Activated CD4-positive, alpha-beta T cell treated with anti-CD3 and anti-CD28 coated beads for 24 hours (primary cell): Measurements from ENCODE around the gene KRT27.
A peak's percentile ranks its signal among the peaks of the same experiment; 100 is the strongest.
"Not testable (repeated sequence)": the region's sequence is repeated elsewhere in the genome, so short reads cannot be mapped to it uniquely, and the experiment has no call there.

Experiments
- DNase-seq, 2 donors: peaks; one replicate each; pipeline ENCODE4 v3.0.0-alpha.2; 2020; ENCODE audit warnings: low read depth in 2 of 2

KRT27 gene, protein sequence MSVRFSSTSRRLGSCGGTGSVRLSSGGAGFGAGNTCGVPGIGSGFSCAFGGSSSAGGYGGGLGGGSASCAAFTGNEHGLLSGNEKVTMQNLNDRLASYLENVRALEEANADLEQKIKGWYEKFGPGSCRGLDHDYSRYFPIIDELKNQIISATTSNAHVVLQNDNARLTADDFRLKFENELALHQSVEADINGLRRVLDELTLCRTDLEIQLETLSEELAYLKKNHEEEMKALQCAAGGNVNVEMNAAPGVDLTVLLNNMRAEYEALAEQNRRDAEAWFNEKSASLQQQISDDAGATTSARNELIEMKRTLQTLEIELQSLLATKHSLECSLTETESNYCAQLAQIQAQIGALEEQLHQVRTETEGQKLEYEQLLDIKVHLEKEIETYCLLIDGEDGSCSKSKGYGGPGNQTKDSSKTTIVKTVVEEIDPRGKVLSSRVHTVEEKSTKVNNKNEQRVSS

DNA sequence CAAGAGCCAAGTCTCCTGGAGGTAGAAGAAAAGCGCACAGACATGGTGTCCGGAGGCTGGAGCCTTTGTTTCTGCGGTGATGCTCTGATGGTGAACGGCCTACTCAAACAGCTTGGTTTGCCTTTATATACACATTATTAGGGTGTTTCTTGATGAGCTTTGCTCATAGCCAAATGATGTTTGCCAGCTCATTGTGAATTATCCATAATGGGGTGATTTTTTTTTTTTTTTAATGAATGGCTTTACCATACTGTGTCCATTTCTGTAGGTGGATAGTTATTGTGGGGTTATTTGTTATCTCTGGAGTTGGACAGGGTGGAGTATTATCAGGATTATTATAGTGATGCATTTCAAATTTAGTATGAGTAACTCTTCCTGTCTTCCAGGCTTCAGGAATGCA is at the start of gene KRT27:
TSS of gene KRT27 (minus strand) at position 101 of the 400 bp plus-strand sequence. CDS start at position 44, 57 bp downstream.
- DNase-seq: no peak

DNA sequence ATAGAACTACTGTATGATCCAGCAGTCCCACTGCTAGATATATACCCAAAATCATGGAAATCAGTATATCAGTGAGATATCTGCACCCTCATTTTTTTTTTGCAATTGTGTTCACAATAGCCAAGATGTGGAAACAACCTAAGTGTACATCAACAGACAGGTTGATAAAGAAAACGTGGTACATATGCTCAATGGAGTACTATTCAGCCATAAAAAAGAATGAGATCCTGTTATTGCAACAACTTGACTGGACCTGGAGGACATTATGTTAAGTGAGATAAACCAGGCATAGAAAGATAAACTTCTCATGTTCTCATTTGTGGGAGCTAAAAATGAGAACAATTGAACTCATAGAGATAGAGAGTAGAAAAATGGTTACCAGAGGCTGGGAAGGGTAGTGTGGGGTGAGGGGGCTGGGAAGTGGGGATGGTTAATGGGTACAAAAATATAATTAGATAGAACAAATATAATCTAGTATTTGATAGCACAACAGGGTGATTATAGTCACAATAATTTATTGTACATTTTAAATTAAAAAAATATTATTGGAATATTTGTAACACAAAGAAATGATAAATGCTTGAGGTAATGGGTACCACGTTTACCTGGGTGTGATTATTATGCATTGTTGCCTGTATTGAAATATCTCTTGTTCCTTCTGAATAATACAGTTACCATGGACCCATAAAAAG is 47.9 kb upstream of the KRT27 start:
- DNase-seq: no peak

DNA sequence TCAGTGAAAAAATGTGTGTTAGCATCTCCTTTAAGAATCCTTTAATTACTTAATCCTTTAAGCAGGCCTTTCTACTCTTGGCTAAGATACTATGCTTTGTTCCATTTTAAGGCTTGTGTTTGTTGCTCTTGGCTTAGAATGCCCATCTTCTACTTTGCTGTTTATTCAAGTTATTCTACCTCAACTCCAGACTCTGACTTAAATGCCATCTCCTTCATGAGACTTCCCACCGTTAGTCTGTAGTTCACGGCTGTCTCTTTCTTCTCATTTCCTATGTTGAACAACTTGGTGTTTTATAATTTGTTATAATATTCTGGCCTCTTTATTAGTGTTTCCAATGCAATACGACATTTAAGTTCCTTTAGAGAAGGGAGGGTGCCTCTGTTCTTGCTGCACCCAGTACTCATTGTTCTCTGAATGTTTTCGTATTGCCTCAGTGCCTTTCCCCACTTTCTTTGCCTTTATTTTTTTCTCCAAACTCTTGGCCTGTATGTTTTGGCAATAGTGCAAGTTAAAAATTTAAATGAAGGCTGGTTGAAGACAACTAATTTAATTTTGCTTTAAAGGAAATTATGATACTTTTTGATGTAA is 46.2 kb upstream of the KRT27 start:
- DNase-seq: no peak

DNA sequence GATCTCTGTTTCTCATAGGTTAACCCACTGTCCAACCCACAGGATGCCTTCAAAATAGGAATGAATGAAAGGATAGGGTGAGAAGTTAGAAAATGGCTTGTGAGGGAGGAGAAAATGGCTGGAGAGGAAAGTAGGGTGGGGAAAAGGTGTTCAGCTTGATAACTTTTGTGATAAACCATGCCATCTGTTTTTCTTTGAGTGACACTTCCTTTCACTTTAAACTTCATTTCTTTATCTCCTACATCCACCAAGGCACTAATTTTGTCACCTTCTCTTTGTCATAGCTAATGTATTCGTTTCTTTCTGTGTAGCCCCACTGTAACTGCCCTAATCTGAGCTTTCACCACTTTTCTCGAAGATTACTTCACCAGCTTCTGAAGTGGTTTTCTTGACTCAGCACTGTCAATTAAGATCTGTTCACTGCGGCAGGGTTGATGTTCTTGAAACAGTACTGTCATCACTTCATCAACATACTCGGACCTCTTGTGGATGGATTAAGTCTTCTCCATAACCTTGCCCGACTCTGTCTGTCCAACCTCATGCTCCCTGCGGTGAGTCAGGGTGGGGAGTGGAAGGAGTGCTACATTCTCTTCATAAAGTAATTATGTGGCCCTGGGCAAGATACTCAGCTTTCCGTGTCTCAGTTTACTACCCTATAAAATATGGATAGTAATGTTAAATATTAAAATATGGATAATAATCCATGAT is 45.5 kb upstream of the KRT27 start:
- DNase-seq: no peak

DNA sequence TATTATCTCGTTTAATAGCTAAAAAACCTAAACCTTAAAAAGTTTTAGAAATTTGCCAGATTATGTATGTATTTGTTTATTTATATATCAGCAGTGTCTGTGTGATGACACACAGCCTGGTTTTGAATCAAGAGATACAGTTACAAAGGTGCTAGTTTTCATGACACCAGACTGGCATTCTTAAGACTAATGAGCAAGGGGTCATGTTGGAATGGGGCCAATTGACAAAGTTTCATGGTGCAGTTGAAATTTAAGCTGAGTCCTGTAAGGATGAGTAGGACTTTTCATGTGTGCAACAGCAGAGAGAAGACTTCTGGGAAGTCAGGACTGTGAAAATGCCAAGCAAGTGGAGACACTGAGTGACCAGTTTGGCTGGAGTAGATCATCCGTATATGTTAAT is 43.2 kb upstream of the KRT27 start:
- DNase-seq: no peak

DNA sequence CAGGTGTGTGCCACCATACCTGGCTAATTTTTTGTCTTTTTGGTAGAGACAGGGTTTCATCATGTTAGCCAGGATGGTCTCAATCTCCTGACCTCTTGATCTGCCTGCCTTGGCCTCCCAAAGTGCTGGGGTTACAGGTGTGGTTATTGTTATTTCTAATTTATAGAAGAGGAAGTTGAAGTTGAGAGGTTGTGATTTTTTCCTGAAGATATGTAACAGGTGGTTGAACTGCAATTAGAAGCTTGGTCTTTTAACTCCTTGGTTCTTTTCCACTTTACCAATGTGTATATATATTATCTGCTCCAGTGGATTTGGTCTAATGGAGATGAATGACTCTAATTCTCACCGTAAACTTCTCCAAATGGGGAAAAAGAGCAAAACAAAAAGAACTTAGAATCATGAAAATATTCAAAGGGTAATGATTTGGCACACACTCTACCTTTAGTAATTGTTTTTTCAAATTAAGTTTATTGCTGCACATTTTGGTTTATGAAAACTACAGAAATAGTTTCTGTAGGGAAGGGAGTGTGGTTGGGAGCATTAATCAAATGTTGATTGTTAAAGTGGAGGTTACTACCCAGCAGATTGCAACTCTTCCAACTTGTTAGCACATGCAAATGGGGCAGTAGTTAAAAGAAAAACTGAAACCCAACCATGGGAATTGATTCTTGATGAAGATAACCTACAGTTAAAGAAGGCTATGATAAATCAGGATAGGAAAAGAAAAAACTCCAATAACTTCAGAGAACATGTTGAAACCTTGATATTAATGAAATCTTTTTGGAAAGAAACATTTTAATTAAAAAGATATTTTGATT is 41.9 kb upstream of the KRT27 start:
- no peak for DNase-seq

DNA sequence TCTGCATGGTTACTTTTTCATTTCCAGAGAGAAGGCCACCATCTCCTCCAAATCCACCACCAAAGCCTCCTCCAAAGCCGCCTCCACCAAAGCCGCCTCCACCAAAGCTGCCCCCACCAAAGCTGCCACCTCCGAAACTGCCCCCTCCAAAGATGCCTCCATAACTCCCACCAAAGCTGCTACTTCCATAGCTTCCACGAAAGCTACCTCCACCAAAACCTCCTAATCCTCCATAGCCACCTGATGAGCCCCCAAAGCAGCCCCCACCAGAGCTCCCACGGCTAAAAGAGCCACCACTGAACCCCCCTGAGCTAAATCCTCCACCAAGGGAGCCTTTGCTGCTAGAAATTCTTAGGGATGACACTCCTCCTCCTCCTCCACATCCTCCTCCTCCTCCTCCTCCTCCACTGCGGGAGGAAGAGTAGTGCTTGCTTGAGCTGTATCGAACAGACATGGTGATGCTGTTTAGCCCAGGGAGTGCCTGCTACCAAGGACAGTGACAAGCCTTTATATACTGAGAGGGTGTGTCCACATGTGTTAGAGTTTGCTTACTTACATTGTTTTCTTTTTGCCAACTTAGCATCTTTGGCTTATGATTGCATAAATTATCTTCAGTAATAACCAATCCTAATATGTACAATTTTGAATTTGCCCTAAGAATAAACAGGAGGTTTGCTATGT is 39.9 kb upstream of the KRT27 start, which contains the start of gene KRT10:
TSS of gene KRT10 (minus strand) at position 483 of the 681 bp plus-strand sequence. CDS start at position 454, 29 bp downstream.
- no peak for DNase-seq

DNA sequence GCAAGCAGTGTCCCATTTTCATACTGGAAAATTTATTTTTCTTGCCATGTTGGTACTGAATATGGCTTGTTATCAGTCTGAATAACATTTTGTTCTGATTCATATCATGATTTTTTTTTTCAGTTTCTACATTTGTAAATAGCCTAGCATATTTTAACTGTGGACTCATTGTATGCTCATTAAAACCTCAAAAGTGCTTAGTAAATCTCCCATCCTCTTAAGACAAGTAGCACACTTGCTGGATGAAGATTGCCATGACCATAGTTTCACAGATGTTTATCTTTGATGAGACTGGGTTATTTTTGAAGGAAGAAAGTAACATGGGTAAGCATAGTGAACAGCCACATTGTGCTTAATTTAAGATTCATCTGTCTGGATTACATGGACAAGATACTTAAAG is 39.2 kb upstream of the KRT27 start:
- DNase-seq: no peak

DNA sequence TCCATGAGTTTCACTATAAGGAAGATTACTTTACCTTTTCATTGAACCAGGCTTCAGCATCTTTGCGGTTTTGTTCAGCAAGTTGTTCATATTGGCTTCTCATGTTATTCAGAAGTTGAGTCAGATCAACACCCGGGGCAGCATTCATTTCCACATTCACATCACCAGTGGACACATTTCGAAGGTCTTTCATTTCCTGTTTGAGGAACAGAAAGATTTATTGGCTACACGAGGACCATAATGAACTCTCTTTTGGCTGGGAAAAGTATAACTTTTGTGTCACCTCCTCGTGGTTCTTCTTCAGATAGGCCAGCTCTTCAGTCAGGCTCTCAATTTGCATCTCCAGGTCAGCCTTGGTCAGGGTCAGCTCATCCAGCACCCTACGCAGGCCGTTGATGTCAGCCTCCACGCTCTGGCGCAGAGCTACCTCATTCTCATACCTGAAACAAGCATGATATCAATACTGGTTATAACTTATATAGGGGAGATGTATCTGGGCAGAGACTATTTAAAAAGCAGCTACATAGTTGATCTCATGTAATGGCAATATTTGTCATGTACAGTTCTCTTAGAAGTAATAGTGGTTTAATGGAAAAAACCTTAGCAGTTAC is 38.0 kb upstream of the KRT27 start:
- DNase-seq: no peak

DNA sequence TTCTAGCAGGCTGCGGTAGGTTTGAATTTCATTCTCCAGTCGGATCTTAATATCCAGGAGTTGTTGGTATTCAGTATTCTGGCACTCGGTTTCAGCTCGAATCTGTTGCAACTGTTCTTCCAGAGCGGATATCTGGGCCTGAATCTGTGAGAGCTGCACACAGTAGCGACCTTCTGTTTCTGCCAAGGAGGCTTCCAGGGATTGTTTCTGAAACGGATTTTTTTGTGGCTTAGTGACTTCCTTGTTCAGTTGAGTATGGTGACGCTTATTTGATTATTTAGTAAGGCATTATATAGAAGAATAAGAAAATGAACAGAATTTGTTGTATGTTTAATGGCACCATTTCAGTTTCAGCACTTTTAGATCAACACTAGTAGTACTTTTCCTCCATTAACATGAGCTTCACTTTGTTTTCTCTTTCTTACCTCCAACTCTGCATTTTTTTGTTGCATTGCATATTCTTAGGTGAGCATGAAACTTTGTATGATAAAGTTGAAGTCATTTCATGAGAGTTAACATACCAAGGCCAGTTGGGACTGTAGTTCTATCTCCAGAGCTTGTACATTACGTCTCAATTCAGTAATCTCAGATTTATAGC is 37.3 kb upstream of the KRT27 start:
- DNase-seq: no peak

DNA sequence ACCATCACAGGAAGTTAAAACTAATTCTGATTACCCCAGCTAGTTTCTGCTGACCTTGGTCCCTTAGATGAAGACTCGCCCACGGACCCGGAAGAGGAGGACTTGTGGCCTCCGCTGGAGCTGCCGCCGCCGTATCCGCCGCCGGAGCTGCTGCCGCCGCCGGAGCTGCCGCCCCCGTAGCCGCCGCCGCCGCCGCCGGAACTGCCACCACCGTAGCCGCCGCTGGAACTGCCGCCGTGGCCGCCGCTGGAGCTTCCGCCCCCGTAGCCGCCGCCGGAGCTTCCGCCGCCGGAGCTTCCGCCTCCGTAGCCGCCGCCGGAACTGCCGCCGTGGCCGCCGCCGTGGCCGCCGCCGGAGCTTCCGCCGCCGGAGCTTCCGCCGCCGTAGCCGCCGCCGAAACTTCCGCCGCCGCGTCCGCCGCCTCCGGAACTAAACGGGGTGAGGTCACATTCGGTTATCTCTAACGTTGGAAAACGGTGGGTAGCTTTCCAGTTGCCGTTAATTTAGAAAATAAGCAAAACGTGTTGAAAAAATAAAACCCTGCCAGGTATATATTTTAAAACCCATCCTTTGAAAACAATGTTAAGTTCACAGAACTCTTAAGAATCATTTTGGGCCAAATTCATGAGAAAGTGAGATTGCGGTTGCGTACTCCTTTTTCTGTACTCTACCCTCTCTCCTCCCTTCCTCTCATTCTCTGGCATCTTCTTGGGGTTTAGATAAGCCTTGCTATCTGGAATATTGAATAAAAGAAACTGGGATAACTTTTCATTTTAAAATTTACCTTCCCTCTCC is 36.6 kb upstream of the KRT27 start:
- peak; percentile 75 to 78 for DNase-seq

DNA sequence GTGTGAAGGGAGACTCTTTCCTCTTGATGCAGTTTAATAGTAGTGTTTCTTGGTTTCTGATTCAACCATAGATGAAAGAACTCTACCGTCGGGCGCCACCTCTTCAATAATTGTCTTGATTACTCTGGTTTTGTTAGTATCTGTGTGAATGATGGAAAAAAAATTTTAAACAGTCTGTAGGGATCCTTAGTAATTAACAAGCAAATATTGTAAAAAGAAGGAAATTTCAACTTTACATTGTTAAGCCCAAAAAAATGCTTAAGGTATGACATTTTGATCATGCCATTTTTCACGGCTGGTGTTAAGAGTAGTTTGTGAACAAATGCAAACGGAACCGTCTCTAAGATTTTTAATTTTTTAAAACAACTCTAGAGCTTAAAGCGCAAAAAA is 36.0 kb upstream of the KRT27 start:
- DNase-seq: no peak

DNA sequence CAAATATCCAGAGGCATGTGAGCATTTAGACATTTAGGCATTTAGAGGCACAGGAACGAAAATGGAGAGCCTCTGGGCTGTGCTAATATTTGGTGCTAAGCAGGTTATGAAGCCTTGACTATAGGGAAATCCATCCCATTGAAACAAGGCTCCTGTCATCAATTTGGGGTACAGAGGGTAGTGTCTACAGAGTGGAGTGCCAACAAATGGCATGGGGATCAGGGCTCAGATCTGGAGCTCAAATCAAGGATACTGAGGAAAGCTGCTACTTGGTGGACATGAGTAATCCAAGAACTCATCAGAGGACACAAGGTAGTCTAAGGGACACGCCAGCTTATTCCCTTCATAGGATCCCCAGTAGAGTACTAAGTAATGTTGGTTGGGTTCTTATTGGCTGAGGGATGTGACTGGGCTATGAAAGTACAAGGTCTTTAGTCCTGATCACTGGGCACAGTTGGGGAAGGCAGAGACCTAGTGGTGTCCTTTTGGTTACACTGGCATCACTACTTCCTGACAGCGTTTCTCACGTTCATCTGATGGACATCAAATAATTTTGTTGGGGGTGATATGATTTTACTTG is 34.8 kb upstream of the KRT27 start:
- DNase-seq: no peak

DNA sequence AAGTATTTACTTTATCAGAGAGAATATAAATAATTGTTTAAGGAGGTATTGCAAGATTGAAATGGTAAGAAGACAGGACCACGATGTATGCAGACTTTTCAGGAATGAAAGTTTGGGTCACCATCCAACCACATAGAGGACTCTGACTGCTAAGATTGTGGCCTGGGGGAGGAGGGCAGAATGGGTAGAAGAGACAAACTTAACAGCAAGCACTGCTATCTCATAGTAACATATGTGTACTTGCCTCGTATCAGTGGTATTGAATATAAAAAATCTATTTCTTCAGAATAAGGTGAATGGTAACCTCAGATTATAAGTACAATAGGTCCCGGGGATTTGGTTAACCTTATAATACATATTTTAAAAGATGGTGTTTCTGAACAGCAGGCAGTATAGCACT is 34.2 kb upstream of the KRT27 start:
- DNase-seq: no peak

DNA sequence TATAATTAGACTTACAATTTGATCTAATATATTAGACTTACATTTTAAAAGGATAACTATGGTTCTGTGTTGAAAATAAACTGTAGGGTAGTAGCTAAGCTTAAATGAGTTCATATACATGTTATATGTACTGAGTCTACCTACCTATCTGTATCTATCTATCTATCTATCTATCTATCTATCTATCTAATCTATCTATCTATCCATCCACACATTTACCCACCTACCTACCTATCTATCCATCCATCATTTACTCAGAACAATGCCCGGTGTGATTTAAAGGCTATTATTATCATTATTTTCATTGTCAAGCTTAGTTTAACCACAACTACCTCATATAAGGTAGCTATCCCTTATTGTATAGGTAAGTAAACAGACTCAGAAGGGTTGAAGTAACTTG is 33.0 kb upstream of the KRT27 start:
- DNase-seq: no peak

DNA sequence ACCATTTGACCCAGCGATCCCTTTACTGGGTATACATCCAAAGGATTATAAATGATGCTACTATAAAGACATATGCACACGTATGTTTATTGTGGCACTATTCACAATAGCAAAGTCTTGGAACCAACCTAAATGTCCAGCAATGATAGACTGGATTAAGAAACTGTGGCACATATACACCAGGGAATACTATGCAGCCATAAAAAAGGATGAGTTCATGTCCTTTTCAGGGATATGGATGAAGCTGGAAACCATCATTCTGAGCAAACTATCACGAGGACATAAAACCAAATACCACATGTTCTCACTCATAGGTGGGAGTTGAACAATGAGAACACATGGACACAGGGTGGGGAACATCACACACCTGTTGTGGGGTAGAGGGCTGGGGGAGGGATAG is 32.3 kb upstream of the KRT27 start:
- not testable (repeated sequence) for DNase-seq

DNA sequence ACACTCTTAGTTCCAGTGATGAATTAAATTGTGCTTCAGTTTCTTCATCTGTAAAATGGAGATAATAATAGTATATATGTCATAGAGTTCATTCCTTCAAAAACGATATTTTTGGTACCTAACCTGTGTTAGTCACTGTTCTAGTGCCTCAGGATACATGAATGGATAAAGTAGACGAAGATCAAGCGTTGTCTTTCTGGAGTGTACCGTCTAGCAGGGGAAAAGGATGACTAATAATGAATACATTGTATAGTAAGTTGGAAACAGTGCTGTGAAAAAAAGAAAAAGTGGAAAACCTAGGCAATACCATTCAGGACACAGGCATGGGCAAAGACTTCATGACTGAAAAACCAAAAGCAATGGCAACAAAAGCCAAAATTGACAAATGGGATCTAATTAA is 31.5 kb upstream of the KRT27 start:
- no peak for DNase-seq

DNA sequence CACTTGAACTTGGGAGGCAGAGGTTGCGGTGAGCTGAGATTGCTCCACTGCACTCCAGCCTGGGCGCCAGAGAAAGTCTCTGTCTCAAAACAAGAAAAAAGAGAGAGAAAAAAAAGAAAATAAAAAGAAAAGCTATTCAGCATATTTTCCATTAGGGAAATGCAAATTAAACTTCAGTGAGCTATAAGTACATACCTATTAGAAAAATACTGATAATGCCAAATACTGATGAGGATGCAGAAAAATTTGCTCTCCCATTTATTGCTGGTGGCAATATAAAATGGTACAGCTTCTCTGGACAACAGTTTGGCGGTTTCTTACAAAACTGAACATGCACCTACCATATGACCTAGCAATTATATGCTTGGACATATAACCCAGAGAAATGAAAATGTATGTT is 30.3 kb upstream of the KRT27 start:
- no peak for DNase-seq

DNA sequence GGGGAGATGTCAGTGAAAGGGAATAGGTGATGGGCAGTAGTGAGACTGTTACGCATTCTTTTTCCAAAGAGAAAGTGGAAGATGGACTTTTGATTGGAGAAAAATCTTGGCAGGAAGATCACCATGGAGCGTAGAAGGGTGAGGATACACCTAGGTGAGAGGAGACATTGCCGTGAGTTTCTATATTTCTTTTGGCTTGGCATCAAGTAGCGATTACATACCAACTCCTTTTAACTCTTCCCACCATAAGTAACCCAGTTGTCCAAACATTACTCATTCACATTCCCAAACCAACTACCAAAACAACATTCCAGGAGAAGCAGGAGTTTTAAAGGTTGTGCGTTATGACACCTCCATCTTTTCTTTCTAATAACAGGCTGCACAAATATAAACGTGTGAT is 28.1 kb upstream of the KRT27 start:
- DNase-seq: no peak
